Glutamatergic neuron (in vitro differentiated cells): ENCODE results near the gene NFATC1. TPM values are rescaled to one million over a fixed set of nuclear protein-coding genes. Genes with fewer than 3 reads are reported as not detected.

Source experiments
- DNase-seq: peaks from one replicate; pipeline ENCODE4 v3.0.0; 2022
- H3K27ac Mint-ChIP-seq: one replicate; pipeline ENCODE4 v1.8.0; 2020; ENCODE audit warnings: mild to moderate bottlenecking, mixed read lengths, inconsistent platforms; ENCODE audit not compliant: unreplicated experiment
- H3K27me3 Mint-ChIP-seq: one replicate; pipeline ENCODE4 v1.8.0; 2020; ENCODE audit warnings: mild to moderate bottlenecking, moderate library complexity, mixed read lengths, inconsistent platforms; ENCODE audit not compliant: unreplicated experiment
- H3K36me3 Mint-ChIP-seq: one replicate; pipeline ENCODE4 v1.8.0; 2020; ENCODE audit warnings: mild to moderate bottlenecking, mixed read lengths, inconsistent platforms; ENCODE audit not compliant: unreplicated experiment
- H3K4me1 Mint-ChIP-seq: one replicate; pipeline ENCODE4 v1.8.0; 2020; ENCODE audit warnings: mild to moderate bottlenecking, low read depth, mixed read lengths, inconsistent platforms; ENCODE audit not compliant: unreplicated experiment
- H3K4me3 Mint-ChIP-seq: one replicate; pipeline ENCODE4 v1.8.0; 2020; ENCODE audit warnings: mild to moderate bottlenecking, mixed read lengths, inconsistent platforms; ENCODE audit not compliant: unreplicated experiment
- H3K9me3 Mint-ChIP-seq: one replicate; pipeline ENCODE4 v1.8.0; 2020; ENCODE audit warnings: mild to moderate bottlenecking, moderate library complexity, mixed read lengths, inconsistent platforms; ENCODE audit not compliant: unreplicated experiment
- CTCF ChIP-seq: fragments of 200-600 bp; sonication (generic); IDR thresholded peaks from one replicate; pipeline ENCODE4 v1.5.0; 2021; ENCODE audit not compliant: partially characterized antibody, unreplicated experiment
- total RNA-seq: library from RNA; stranded (reverse); fragmentation: NEBNext Ultra II Directional; extraction: Animal tissue kit (Norgen Biotek cat#: 25700); gene quantifications from one replicate; pipeline ENCODE4 v1.2.1, GENCODE V29; 2021; ENCODE audit not compliant: unreplicated experiment

The NFATC1 gene
- total RNA-seq, 1 donor from 2014 or later = 5.3 TPM

GRCh38 chr18:79569720-79570119 is 174.0 kb downstream of the NFATC1 start:
- Mint-ChIP-seq H3K4me1 (peaks cover 13% of the 10 kb centered on the region), H3K27me3 (peaks cover 3% of the 10 kb centered on the region), H3K27ac (no peak overlapping the region), H3K9me3 (peaks cover 11% of the 10 kb centered on the region), H3K36me3 (peaks cover 18% of the 10 kb centered on the region), H3K4me3 (peak overlapping the region; percentile 8)
- DNase-seq = peak; percentile 5
- no peak for TF ChIP-seq CTCF

- H3K4me1 Mint-ChIP-seq = peaks cover 13% of the 10 kb centered on the region
- H3K27ac Mint-ChIP-seq = no peak overlapping the region
- H3K4me3 Mint-ChIP-seq = no peak overlapping the region
- H3K9me3 Mint-ChIP-seq = peaks cover 11% of the 10 kb centered on the region
- peaks cover 3% of the 10 kb centered on the region for H3K27me3 Mint-ChIP-seq
- H3K36me3 Mint-ChIP-seq = peaks cover 18% of the 10 kb centered on the region
- DNase-seq = peak; percentile 3
- TF ChIP-seq CTCF = no peak
Observed at GRCh38 chr18:79570266-79571201, 174.8 kb downstream of the NFATC1 start.

- Mint-ChIP-seq H3K36me3 (peaks cover 18% of the 10 kb centered on the region), H3K4me3 (no peak overlapping the region), H3K27ac (no peak overlapping the region), H3K9me3 (peaks cover 11% of the 10 kb centered on the region), H3K4me1 (peaks cover 12% of the 10 kb centered on the region), H3K27me3 (peaks cover 2% of the 10 kb centered on the region)
- DNase-seq = peak; percentile 7
- TF ChIP-seq CTCF = no peak
Observed at GRCh38 chr18:79571211-79572092, 175.7 kb downstream of the NFATC1 start.

- H3K36me3 Mint-ChIP-seq = peaks cover 18% of the 10 kb centered on the region
- no peak overlapping the region for H3K27ac Mint-ChIP-seq
- TF ChIP-seq CTCF = no peak
- peaks cover 11% of the 10 kb centered on the region for H3K9me3 Mint-ChIP-seq
- peaks cover 2% of the 10 kb centered on the region for H3K27me3 Mint-ChIP-seq
- DNase-seq = peak; percentile 2
- no peak overlapping the region for H3K4me3 Mint-ChIP-seq
- peaks cover 6% of the 10 kb centered on the region for H3K4me1 Mint-ChIP-seq
Observed at GRCh38 chr18:79572093-79572780, 176.5 kb downstream of the NFATC1 start.
